Airway epithelial cell (primary cell): ENCODE results near the gene NR2F6. TPM values are rescaled to one million over a fixed set of nuclear protein-coding genes. Genes with fewer than 3 reads are reported as not detected.

Experiments used
- total RNA-seq: library from RNA; depleted of rRNA; stranded (reverse); fragments of >200 nt; gene quantifications from 2 replicates; pipeline ENCODE4 v1.2.3, GENCODE V29; 2015

Gene NR2F6
- 121 TPM in 2 replicates for total RNA-seq

GRCh38 chr19:17245535-17245984 is at the start of gene NR2F6:
TSS of gene NR2F6 (minus strand) at chr19:17245919. CDS start at chr19:17245220, 699 bp downstream.

GRCh38 chr19:17281391-17282304 is 35.9 kb upstream of the NR2F6 start, which contains the start of gene ANKLE1:
TSS of gene ANKLE1 (plus strand) at chr19:17281901. CDS start at chr19:17281921, 20 bp downstream.

DNA sequence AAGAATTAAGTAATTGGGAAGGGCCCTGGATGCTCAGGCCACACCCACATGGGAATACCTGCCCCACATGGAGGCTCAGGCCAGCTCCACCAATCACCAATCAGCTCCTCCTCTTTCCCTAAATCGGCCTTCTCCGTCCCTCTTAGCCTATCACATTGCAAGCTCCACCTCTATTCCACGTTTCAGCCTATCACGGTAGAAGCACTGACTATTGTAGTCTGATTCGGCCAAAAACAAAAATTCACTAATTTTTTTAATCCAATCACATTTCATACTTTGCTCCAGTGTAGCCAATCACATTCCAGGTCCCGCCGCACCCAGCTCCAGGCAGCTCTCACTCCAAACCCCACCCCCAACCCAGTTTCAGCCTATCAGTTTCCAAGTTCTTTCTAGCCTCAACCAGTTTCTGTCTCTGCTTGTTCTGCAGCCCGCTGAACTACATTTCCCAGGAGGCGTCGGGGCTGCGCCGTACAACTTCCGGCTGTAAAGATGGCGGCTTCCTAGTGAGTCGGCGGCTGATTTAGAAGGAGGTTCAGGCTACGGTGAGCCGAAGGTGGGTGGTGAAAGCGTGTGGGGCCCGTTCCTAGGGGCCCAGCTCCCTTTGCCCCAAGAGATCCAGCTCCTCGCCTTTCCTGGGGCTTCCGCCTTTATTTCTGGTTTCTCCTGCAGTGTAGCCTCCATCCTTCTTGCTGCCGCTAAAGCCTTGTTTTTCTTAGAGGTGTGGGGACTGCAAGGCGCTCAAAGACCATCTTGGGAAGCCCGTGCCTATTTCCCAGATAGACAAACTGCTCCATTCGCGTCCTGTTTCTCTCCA is 21.5 kb upstream of the NR2F6 start, which contains the start of gene BABAM1:
TSS of gene BABAM1 (plus strand) at position 469 of the 814 bp plus-strand sequence. CDS start 1,364 bp downstream, outside the sequence.

GRCh38 chr19:17264641-17264979 is 18.9 kb upstream of the NR2F6 start, which contains the start of gene USHBP1:
TSS of gene USHBP1 (minus strand) at chr19:17264745. CDS start at chr19:17264299, 446 bp downstream.

DNA sequence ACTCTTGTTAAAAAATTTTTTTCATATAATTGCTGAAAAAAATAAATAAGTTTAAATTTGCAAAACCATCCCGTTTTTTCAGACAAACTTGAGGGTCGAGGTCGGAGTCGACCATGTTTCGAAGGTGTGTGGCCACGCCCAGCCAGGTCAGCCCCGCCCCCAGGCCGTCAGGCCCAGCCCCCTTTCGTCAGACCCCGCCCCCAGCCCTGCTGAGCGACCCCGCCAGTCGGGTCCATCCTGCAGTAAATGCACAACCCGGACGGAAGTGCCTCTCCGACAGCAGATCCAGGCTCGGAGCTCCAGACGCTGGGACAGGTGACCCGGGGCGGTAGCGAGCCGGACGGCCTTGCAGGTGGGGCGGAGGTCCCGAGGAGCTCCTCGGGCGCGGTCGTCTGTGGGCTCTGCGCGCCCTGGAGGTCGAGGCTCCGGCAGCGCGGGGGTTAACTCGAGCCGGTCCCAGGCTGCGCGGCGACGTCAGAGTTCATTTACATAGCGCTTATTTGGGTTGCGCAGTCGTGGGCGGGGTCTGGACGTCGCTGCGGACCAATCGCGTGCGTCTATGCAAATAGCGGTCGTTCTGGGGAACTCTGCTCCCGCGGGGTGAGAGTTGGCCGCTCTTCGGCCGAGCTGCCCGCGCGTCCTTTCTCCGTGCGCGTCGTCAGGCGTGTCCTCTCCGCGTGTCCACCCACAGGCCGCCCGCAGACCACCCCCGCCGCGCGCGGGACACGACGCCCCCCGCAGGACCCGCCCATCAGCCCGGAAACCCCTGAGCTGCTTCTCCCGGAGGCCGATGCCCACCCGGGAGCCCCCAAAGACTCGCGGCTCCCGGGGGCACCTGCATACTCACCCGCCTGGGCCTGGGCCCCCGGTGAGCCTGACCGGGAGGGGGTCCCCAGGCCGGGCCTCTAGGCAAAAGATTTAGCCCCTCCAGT is 19.5 kb downstream of the NR2F6 start, which contains the start of gene OCEL1:
TSS of gene OCEL1 (plus strand) at position 225 of the 932 bp plus-strand sequence. CDS start at position 247, 22 bp downstream.

DNA sequence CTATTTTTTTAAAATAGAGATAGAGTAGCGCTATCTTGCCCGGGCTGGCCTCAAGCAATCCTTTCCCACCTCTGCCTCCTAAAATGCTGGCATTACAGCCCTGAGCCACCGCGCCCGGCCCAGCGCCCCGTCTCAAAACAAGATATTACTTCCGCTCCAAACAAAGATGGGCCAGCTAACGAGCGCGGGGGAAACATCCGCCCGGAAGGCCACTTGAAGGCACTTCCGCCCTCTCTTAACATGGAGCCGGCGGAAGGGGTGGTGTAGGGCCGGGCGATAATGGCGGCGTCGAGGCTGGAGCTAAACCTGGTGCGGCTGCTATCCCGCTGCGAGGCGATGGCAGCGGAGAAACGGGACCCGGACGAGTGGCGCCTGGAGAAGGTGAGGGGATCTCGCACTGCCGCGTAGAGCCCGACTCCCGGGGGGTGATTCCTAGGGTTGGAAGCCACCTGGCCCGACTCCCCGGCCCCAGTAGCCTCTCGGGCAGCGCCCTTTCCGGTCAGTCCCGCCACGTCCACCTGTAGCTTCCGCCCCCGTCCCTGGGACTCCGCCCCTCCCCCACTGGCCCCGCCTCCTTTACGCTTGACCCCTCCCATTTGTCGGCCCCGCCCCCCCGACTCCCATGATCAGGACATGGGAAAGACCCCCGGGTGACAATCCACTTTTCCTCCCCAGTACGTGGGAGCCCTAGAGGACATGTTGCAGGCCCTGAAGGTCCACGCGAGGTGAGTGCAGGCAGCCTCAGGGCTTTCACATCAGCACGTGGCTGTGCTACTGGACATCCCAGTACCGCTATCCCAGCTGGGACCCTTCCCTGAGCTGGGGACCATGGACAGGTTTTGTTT is 30.4 kb downstream of the NR2F6 start, which contains the start of gene USE1:
TSS of gene USE1 (plus strand) at position 231 of the 845 bp plus-strand sequence. CDS start at position 280, 49 bp downstream.

Other genes with a start within 250 kb of the NR2F6 start
- 0.74 and 1.3 TPM in 2 replicates for gene CPAMD8, start 219.1 kb downstream of the NR2F6 start, total RNA-seq
- 10.5 TPM in 2 replicates for gene HAUS8, start 170.5 kb downstream of the NR2F6 start, total RNA-seq
- gene MYO9B, start 170.1 kb downstream of the NR2F6 start, total RNA-seq = 37.3 and 47.1 TPM in 2 replicates
- gene USE1, start 30.6 kb downstream of the NR2F6 start, total RNA-seq = 13.2 and 13.3 TPM in 2 replicates
- 1.2 and 5.9 TPM in 2 replicates for gene OCEL1, start 19.7 kb downstream of the NR2F6 start, total RNA-seq
- gene USHBP1, start 18.8 kb upstream of the NR2F6 start, total RNA-seq = not detected in 2 replicates
- 69.9 and 76.7 TPM in 2 replicates for gene BABAM1, start 21.5 kb upstream of the NR2F6 start, total RNA-seq
- gene ANKLE1, start 36.0 kb upstream of the NR2F6 start, total RNA-seq = 0.85 and 2.2 TPM in 2 replicates
- gene ABHD8, start 57.5 kb upstream of the NR2F6 start, total RNA-seq = 10.8 and 12.1 TPM in 2 replicates
- gene MRPL34, start 60.0 kb upstream of the NR2F6 start, total RNA-seq = 62.1 and 159 TPM in 2 replicates
- 22.7 and 31.5 TPM in 2 replicates for gene DDA1, start 63.6 kb upstream of the NR2F6 start, total RNA-seq
- 6.9 TPM in 2 replicates for gene ANO8, start 88.9 kb upstream of the NR2F6 start, total RNA-seq
- gene GTPBP3, start 91.6 kb upstream of the NR2F6 start, total RNA-seq = 23.6 and 38.2 TPM in 2 replicates
- gene PLVAP, start 131.4 kb upstream of the NR2F6 start, total RNA-seq = not detected in 2 replicates
- gene CCDC194, start 148.3 kb upstream of the NR2F6 start, total RNA-seq = not detected in 2 replicates
- not detected in 2 replicates for gene BST2, start 159.7 kb upstream of the NR2F6 start, total RNA-seq
- gene MVB12A, start 174.1 kb upstream of the NR2F6 start, total RNA-seq = 67.1 and 78.6 TPM in 2 replicates
- gene TMEM221, start 202.7 kb upstream of the NR2F6 start, total RNA-seq = 0.42 TPM in 1 of 2 replicates, not detected in the other
- not detected in 2 replicates for gene NXNL1, start 215.0 kb upstream of the NR2F6 start, total RNA-seq
- 10.2 and 11.1 TPM in 2 replicates for gene SLC27A1, start 224.6 kb upstream of the NR2F6 start, total RNA-seq